ENCODE results near the gene OSBPL6.

- TF ChIP-seq, protein P1, sequence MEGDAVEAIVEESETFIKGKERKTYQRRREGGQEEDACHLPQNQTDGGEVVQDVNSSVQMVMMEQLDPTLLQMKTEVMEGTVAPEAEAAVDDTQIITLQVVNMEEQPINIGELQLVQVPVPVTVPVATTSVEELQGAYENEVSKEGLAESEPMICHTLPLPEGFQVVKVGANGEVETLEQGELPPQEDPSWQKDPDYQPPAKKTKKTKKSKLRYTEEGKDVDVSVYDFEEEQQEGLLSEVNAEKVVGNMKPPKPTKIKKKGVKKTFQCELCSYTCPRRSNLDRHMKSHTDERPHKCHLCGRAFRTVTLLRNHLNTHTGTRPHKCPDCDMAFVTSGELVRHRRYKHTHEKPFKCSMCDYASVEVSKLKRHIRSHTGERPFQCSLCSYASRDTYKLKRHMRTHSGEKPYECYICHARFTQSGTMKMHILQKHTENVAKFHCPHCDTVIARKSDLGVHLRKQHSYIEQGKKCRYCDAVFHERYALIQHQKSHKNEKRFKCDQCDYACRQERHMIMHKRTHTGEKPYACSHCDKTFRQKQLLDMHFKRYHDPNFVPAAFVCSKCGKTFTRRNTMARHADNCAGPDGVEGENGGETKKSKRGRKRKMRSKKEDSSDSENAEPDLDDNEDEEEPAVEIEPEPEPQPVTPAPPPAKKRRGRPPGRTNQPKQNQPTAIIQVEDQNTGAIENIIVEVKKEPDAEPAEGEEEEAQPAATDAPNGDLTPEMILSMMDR (IDR thresholded peaks at IDR 0.05) = no peak
- TF ChIP-seq EP300 (IDR thresholded peaks at IDR 0.05) (no peak), POLR2AphosphoS5 (IDR thresholded peaks at IDR 0.05) (no peak)
Observed at GRCh38 chr2:178301649-178302238, 107.4 kb downstream of the OSBPL6 start.
